Activated CD8-positive, alpha-beta memory T cell treated with anti-CD3 and anti-CD28 coated beads for 4 hours (primary cell): ENCODE results near the gene RUNX2.

ENCODE experiments used
- DNase-seq, 2 donors: peaks; one replicate each; pipeline ENCODE4 v3.0.0-alpha.2; 2020; ENCODE audit warnings: low read depth in 2 of 2

The RUNX2 gene

DNA sequence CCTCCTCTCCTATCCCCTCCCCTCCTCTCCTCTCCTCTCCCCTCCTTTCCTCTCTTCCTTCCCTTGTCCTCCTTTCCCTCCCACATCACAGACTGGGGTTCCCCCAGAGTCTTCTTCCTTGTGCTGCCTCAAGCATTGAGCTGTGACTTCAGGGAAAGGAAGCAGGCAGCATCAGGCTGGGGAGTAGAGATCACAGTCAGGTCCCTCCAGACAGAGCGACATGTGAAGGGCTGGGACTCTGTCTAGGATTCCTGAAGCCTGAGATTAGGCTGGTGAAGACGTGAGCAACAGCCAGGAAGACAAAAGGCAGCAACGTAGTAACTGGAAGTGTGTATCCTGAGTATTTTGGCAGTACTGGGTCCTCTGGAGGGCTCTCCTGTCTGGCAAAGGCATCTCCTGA lies 315.0 kb downstream of the RUNX2 start:
- no peak for DNase-seq

DNA sequence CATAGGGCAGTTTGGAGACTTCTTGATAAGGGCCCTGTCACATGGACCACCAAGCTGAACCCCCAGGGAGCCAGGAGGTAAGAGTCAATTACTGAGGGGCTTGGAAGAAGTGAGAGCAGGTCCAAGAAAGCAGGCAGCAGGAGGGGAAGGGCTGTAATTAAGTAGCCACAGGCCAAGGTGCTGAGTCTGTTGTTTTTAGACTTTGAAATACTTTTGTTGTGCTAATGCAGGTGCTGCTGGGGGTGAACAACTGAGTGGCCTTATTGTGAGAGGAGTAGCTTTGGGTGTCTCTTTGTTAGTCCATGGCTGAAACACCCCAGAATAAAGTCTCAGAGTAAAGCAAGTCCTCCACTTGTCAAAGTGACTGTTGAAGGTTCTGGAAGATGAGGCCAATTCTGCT lies 316.6 kb downstream of the RUNX2 start:
- no peak for DNase-seq

DNA sequence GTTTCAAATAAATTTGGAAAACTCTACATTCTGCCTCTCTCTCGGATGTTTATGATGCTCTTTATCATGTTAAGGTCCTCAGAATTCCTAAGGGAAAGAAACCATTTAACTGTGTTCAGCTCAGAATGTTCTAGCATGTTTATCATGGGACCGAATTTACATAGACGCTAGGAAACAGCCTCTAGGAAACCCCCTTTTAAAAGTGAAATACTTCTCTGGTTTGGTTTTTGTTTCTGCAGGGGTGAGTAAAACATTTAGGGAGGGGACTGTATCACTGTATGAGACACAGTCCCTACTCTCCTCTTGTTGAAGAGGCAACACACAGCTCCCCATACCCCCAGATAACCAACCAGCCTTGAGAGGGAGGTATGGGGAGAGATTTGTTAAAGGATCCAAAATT lies 317.2 kb downstream of the RUNX2 start:
- no peak for DNase-seq

DNA sequence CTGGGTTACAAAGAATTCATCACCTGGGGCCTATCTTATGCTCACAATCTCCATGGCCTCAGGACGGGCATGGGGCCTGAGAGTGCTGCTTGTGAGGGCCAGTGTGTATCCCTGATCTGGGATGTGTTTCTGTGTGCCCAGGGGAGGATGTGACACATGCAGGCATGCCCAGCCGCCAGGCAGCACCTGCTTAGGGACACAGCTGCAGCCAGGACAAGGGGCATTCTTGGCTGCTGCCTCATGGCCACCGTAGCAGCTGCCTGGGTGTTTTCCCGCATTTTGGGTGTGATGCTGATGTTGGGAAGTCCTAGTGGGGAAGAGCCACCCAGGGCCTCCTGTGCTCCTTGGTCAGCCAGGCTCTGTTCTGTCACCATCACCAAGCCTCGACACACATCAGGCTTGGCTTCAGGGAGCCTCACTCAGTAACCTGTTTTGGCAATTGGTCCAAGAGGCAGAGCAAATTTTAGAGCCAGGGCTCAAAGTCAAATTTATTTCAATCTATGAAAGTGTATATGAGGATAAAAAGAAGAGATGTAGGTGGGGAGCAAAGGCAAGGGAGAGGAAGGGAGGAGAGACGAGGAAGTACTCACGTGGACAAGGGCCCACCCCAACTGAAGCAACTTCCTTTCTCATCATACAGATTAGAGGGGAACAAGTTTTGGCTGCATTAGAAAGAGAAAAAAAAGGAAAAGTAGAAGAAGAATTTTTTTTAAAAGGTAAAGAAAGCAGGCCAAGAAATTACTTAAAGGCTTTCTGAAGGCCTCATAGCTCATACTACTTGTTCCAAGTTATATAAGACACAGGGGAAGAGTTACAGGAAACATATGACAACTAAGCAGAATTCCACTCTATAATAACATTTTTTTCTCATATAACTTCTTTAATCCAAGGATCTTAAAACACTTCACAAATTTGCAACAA lies 319.5 kb downstream of the RUNX2 start:
- DNase-seq: no peak

DNA sequence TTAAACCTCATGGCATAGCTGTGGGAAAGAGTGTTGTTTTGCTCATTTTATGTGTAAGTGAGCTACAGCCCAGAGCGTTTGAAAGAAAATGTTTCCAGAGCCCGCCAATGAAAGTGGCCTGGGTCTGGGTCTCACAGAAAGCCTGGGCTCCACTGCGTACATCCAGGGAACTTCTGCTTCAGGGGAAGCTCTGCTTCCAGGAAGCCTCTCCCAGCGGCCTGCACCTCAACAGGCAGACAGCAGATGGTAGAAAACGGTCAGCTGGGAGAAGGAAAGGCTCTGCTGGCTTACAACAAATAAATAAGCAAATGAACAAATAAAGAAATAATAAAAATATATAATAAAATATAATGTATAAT lies 320.1 kb downstream of the RUNX2 start:
- no peak for DNase-seq

DNA sequence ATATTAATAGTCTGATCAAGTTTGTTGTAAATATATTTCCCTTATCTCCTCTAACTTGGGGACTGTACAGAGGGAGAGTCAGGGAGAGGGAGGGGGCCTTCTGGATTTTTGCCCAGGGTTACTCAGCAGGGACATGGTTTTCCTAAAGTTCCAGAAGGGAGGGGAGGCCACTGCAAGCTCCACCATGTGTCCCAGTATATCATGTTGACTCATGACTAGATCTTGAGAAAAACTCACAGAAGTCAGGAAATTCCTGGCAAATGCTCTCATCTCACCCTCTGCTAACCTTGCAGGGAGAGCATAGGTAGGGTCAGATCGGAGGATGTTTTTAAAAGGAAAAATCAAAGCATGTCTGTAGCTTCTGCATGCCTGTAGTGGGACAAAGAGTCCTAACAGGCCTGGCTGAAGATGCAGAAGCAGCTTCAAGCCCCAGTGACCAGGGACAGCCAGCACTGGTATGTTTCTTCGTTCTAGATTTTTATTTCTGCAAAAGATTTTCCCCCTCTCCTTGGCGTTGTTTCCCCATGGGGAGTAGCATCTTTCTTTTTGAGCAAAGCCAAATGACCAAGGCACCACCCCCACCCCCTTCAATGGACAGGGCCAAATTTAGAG lies 322.5 kb downstream of the RUNX2 start:
- DNase-seq: no peak

DNA sequence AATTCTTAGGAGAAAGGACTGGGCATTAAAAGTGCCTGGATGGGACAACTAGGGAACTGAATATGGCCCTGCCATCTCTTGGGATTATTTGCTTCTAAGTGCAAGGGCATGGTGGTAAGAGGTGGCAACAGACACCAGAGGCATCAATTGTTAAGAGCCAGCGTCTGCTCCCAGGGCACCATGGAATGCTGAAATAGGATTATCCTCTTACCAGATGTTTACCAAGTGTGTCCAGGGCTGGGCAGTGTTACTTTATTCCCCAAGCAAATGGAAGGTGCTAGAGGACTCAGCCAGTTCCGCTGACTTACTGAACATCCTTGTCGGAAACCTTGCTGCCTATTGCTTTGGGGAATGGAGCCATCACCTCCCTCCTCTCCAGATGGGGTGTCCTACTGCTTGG lies 323.2 kb downstream of the RUNX2 start:
- DNase-seq: no peak

DNA sequence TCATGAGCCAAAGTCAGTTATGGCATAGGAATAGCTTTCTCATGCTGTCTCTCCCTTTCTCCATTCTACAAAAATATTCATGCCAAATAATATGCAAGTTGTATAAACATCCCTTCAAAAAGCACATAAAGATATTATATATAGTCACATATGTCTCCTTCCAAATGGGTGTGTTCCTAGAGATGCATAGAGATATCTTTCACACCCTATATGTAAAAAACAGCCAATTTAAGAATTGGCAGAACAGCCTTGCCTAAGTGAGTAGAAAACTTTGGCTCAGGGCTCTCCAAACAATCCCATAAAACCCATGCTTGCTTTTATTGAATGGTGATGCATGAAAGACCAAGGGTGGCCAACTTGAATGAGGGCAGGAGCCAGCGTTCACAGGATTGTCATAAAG lies 324.3 kb downstream of the RUNX2 start:
- DNase-seq: no peak

DNA sequence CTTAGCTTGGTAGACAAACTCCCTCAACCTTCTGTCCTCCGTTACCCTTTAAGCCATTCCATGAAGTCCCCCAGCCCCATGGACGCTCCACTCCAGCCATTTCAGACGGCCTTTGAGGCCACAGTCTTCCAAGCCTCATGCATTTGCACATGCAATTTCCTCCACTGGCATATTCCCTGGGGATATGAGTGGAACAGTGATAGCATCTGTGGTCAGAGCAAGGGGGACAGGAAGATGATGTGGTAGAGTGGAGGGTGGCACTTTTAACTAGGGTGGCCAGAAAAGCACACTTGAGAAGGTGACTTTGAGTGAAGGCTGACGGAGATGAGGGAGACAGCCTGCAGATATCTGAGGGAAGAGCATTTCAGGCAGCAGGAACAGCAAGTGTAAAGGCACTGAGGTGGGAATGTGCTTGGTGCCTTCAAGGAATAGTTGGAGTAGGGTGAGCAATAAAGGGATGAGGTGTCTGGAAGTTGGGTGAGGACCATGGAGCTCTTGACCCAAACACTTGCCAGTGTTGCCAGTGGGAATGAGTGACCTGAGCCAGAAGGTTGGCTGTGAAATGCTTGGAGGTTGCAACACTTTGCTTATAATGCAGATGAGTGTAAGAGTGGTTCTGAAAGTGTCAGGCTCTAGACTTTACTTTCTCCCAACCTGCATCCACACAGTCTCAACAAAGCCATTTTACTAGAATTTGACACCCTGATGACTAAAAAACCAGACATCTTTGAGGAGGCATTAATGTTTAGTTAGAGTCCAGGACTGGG lies 325.2 kb downstream of the RUNX2 start:
- DNase-seq: no peak

DNA sequence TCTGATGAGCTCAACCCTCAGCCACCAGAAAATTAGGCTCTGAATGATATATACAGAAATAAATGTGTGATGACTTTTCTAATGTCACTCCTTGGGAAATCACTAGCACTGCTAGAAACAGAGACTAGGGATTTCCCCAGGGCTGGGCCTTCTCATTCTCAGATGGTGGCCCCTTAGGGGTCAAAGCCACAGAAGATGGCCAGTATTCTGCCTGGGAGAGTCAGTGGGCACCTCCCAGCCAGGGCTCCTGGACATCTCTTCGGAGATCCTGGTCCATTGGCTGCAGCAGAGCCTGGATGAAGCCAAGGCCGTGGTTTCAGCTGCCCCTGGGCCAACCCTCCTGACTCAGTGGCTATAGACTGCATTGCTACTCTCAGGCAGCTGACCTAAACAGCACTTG lies 326.5 kb downstream of the RUNX2 start:
- DNase-seq: no peak

DNA sequence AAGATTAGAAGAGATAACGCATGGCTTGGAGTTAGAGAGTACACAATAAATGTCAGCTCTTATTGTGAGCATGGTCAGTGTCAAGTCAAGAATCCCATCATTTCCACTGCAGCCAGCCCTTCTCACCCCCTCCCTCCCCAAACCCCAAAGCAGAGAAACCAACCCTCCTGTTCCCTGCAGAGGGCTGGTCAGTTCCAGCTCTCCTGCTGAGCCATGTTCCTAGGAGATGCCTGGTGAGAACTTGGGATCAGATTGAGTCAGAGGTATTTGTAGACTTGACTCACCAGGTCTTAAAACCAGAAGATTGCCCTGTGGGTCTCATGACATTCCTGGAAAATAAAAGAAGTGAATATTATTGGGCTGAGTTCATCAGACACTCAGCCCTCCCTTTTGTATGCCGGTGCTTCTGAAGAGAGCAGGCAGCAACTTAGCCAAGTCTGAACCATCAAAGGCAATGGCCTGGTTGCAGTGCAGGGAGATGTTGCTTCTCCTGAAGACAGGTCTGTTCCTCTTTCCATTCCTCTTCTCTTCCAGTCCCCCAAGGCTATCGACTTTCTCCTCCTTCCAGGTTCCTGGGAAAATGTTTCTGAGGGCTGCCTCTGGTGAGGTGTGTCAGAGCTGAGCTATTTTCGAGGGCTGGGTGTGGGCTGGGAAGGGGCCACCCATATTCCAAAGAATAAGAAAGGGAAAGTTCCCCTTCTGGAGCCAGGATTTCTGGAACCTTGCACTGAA lies 327.8 kb downstream of the RUNX2 start:
- no peak for DNase-seq

DNA sequence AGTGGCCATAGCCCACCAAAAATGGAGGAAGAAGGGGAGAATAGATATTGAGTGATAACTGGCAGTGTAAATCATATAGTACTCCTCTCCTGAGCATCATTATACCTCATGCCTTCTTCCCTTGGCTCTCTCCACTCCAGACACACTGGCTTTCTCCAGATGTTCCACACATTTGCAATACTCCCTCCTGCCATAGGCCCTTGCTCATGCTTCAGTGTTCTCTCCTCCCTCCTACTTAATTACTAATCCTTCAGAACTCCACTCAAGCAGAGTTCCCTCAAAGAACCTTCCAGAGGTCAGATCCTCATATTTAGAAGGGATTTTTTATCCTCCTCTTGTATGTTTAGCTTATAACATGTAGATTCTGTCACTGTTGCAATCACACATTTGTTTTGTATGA lies 329.1 kb downstream of the RUNX2 start:
- no peak for DNase-seq

DNA sequence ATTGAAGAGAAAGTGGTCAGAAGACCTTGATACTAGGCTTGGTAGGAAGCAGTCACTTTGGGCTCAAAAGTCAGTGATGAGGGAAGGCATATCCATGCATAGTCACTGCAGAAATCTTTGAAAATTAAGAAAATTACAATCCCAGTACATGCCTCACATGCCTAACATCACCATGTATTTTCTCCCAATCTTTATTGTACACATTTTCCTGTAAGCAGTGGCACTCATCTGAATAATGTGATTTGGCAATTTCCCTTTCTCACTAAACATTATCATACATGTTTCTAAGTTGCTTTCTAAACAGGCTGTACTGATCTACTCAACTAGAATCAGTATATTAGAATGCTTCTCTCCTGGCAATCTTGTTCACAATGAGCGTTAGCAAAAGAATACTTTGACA lies 330.3 kb downstream of the RUNX2 start:
- no peak for DNase-seq

DNA sequence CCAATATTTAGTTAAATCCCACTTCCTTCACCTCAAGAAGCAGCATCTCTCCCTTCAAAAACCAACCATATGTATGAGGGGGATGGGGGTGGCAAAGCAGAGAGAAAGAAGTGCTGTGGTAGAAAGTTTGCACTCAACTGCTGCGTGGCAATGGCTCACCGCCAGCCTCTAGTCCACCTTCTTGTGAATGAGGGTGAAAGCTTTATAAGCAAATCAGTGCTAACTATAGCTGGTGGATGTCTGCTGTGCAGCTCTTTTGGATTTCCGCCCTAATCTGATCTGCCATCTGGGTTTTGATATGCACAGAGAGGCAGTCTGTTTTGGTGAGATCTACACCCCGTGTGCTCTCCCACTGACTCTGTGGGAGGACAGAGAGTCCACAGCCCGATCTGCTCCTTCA lies 330.8 kb downstream of the RUNX2 start:
- no peak for DNase-seq

DNA sequence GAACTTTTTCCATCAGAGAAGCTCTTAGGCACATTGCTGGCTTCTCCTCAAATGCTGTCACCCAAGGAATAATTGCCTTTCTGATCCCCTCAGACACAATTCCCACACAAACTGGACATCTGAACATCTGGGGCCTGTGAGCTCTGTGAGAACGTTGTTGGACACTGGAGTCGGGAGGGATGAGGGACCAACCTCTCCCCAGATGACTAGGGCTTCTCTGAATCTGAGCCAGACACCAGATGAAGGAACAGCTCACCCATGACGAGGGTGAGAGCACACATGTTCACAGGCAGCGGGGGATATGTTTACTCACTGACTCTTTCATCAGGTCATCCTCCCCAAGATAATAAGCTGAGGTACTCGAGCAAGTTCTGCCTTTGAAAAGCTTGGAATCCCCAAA lies 333.5 kb downstream of the RUNX2 start:
- DNase-seq: no peak

DNA sequence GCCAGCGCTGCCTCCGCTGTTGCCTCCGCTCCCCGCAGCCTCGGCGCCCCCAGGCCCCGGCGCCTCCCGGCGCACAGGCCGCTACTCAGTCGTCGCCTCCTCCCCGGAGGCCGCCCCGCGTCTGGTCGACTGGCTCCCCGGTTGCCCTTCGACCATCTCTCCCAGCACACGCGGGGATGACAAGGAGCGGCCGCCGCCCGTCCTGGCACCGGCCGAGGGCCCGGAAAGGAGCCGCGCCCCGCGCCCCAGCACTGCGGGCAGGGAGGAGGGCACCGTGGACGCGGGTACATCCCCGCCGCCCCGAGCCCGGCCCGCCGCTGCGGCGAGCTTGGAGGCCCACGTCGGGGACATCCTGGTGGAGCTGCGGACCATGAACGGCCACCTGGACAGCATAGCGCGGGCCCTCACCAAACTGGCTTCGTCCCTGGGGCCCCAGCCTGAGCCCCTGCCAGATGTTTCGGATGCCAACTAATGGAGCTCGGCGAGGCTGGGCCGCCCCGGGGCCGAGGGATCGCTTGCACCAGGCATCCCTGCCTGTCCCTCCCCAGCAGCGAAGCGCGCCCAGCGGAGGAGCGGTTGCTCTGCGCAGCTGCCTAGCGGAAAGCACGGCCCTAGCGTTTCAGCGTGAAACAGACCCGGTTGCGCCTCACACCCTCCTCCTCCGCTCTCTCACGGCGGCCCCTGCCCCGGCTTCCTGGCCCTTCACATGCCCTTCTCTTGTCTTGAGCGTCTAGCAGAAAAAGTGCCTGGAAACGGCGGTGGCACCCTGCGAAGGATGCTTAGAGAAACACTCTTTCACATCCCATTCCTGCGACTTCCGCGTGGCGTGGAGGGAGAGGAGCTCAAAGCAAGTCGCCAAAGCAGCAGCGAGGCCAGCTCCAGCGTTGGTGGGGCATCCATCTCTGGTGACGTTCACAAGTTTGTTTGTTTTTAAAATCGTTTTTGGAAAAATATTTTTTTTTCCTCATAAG lies 335.4 kb downstream of the RUNX2 start:
- DNase-seq: no peak

DNA sequence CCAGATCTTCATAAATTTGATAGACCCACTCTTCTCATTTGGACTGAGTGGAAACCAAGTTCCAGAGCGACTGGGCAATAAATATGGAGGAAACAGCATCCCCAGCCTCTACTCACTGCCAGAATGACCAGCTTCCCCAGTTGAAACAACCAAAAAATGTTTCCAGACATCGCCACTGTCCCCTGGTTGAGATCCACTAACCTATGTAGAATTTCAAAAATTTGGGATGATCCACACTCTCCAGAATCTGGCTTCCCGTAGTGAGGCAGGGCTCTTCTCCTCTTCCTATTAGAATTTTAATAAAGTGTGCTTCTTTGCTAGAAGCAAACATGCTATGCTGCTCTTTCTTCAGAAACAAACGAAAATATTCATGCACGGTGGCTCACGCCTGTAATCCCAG lies 336.6 kb downstream of the RUNX2 start:
- no peak for DNase-seq

DNA sequence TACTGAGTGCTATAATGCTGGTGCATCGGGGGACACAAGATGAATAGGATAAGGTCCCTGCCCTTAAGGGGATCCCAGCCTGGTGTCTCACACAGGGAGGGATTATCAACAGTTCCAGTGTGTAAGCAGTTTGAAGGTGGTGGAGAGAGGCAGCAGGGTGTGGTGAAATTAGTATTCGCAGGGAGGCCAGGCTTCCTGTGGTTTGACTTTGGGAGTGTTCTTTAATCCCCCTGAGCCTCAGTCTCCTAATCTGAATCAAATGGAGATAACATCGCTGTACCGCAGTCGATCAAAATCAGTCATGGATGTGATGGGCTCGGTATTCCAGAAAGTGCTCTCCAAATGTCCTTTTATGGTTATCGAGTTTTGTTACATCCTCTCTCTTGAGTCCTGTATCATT lies 337.7 kb downstream of the RUNX2 start:
- no peak for DNase-seq

DNA sequence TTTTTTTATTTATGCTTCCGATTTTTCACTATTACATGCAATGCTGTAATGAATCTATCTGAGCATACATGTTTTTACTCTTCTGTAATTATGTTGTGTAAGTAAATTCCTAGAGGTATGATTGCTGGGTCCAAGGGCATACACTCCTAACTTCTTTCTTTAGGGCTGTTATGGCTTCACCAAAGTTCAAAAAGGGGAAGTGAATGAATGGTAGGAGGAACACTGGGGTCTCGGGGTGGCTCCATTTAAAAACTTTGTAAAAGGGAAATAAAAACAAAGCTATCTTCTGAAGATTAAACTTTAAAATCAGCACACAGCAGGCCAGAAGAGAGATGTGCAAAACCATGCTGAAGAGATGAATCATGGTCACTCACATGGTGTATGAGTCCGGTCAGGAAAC lies 338.7 kb downstream of the RUNX2 start:
- DNase-seq: no peak

DNA sequence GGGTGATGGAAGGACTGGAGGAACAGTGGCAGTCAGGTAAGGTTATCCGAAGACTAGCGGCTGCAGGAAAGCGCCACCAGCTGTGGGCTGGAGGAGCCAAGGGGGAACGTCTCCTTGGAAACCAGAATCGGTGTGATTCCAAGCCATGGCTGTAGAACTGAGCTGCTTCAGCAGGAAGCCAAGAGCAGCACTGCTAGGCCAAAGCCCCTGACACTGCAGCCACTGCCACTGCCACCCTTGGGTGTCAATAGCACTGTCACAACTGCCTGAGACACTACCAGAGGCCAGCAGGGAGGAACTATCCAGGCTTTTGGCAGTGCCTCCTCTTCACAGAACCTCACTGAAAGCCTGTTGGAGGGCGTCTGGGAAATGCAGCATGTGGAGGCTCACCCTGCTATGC lies 339.2 kb downstream of the RUNX2 start:
- no peak for DNase-seq

DNA sequence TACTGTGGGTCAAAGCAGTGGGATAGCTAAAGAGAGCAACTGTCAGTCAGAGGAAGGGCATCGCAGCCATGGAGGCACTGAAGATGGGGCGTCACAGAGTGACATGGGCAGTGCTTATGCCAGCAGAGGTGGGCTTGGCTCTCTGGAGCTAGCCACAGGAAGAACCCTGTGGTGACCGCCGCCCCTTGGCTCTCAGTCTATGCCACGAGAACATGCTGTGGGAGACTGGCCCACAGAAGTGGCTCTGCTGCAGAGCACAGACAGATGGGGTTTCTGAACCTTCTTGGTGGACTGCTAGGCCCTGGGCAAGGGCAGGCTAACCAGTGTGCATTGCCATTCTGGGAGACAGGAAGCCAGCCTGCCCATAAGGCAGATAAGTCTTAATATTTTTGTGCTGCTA lies 339.6 kb downstream of the RUNX2 start:
- no peak for DNase-seq
